ENCODE data around the gene KCNJ11. TPM values are rescaled to one million over a fixed set of nuclear protein-coding genes. Genes with fewer than 3 reads are reported as not detected.

Gene KCNJ11
- polyA plus RNA-seq, 5 donors = 4.4 to 11.9 (median 6.4) TPM

DNA sequence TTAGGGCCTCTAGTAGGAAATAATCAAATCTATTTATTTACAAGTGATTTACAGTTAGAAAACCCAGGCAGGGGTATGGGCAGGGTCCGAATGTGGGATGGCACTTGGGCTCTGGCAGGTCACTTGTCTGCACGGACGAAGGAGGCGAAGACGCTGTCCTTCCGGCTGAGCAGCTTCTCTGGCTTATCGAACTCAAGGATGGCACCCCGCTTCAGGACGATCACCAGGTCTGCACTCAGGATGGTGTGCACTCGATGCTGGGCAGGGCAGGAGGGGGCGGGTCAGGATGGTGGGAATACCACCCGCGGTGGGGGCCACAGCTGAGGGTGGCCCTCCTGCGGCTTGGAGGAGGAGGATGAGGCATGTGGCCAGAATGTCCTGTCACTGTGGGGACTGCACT is 4.4 kb upstream of the KCNJ11 start:
- DNase-seq = no peak

- DNase-seq = no peak
Measured at GRCh38 chr11:17391493-17392355, 3.3 kb upstream of the KCNJ11 start.

DNA sequence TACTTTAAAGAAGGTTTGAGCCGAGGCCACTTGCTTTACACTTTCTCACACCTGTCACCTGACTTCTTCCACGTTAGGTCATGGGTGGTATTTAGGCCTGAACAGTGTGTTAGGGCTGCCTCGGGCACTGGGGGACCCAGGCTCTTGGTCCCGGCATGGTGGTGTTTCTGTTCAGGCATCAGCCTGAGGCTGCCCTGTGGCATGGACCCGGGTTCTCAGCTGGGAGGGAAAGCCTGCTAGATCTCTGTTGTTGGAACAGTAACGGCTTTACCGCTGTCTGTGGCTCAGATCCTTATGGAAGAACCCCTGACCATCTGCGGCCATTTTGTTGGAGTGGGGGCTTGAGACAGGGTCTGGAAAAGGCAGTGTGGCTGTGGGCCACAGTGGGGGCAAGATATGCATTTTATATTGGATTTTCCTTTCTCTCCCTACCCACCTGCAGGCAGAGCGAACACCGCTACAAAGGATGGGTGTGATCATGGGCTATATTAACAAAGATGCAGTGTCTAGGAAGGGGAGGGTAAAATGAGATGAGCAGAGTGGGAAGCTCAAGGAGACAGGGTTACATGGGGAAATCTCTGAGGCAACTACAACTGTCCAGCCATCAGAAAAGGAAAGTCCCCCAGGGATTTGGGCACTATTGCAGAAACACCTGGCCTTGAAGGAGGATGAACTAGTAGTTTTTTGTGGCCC is 1.6 kb upstream of the KCNJ11 start:
- DNase-seq = no peak

DNA sequence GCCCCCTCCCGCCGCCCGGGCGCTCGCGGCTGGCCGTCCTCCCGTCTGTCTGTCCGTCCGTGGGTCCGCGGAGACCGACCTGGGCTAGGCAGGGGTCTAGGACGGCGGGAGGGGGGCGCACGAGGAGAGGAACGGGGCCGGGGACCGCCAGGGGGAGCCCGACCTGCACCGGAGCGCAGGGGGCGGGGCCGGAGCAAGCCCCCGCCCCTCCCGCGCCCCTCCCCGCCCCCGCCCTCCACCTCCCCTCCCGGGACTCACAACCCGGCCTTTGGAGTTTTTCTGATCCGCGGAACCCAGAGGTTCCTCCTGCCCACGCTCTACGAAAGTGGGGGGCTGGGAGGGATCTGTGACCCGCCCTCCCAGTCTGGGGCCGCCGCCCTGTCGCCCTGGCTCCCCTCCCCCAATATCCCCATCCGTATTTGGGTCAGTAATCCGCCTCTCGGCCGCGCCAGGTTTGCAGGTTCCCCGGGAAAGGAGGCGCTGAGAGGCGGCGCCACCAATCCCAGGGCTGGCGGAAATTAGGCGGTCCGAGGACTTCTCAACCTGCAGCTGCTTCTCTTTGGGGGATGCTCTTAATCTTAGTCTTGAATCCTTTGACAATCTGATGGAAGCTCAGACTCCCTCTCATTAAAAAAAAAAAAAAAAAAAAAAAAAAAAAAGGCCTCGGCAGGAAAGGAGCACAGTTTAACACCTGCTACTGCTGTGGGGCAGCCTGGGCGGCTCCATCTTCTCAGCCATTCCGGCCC is 925 bp upstream of the KCNJ11 start:
- peak; percentile 56 to 59 for DNase-seq

GRCh38 chr11:17387811-17388210 is 648 bp downstream of the KCNJ11 start:
- no peak for DNase-seq

DNA sequence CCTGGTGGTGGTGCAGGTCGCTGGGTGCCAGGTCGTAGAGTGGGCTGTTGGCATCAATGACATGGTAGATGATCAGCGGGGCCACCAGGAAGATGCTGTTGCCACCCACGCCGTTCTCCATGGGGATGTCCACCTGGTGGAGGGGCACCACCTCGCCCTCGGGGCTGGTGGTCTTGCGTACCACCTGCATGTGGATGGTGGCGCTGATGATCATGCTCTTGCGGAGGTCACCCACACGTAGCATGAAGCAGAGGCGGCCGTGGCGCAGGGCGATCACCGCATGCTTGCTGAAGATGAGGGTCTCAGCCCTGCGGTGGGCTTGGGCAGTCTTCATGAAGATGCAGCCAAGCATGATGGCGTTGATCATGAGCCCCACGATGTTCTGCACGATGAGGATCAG is 1.2 kb downstream of the KCNJ11 start:
- DNase-seq = no peak

DNA sequence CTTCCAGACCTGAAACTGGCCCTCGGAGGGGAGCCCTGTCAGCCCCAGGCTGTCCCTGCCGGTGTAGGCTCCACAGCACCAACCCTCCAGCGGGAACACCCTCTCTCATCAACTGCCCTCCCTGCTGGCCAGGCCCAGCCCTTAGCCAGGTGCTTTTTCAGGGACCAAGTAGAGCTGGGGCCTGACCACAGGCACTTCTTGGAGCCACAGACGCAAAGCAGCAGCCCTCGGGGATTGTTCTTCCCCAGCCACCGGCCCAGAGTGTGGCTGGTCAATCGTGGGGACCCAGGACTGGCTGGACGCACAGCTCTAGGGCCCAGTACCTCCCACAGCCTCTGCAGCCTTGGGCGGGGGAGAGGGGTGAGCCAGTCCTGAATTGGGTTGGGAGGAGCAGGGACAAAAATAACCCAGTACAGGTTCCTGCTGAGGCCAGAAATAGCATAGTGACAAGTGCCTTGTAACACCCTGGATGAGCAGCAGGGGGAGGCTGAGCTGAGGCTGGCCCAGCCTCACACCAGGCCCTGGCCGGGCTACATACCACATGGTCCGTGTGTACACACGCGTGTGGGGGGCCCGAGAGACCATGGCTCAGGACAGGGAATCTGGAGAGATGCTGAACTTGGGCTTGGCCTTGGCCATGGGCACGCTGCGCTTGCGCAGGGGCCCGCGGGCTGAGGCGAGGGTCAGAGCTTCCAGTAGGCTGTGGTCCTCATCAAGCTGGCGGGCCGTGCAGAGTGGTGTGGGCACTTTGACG is 2.0 kb downstream of the KCNJ11 start:
- DNase-seq = no peak

- DNase-seq = no peak
Measured at GRCh38 chr11:17385926-17386325, 2.5 kb downstream of the KCNJ11 start.

DNA sequence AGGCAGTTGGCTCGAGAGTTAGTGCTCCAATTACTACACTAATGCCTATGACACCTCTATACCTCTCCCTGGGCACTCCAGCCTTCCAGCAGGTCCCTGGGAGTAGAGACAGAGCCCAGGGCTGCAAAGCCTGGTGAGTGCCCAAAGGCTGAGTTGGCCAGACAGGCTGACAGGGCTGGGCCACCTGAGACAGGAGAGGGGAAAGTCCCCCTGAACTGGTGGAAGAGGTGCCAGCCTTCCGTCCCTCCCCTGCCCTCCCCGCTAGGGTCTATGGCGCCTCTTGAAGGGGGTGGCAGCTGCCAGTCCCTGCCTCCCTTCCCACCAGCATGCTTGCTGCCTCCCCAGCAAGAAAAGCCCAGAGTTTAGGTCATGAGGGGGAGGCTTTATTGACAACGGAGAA is 3.0 kb downstream of the KCNJ11 start:
- DNase-seq = no peak

GRCh38 chr11:17384002-17384511 is 4.4 kb downstream of the KCNJ11 start:
- DNase-seq = peak; percentile 58 to 70

DNA sequence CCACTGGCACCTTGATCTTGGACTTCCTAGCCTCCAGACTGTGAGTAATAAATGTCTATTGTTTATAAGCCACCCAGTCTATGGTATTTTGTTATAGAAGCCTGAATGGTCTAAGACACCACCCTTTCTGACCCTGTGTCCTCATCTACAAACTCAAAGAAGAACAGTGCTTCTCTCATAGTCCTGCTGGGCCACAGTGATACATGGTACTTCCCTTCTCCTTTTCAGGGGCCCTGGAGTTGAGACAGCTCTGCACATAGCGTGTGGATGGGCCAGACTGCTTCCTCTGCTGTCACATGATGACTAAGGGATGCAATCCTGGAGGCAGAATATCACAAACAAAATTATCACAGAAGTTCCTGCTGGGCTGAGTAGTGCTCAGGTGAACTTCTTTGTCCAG is 5.0 kb downstream of the KCNJ11 start:
- no peak for DNase-seq

DNA sequence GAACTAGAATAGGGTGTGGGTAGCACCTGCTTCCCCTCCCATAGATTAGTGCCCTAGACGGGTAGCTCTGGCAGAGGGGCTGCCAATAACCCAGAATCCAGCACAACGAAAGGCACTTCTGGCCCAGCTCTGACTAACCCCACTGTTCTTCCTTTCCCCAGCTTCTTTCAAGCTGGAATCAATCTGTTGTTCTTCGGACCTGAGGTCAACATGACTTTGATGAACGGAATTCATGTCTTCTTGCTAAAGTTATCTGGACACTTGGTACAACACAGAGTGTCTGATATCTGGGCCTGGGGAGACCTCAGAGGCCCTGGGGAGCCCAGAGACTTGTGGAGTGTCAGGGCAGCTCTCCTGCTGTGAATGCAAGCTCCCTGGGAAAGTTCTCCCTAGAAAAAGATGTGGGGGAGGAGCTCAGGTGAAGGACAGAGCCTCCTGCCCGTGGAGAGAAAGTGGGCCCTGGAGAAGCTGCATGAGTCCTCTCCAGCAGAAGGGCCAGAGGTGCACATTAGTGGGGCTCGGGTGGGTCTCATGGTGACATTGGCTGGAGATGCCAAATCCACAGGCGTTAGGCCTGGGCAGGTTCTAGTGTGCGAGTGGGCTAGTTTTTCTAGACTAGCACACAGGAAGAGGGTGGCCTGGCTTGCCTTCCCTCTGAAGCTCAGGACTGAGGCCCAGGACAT is 6.3 kb downstream of the KCNJ11 start:
- DNase-seq = no peak

- DNase-seq = no peak
Measured at GRCh38 chr11:17381156-17381555, 7.3 kb downstream of the KCNJ11 start.

DNA sequence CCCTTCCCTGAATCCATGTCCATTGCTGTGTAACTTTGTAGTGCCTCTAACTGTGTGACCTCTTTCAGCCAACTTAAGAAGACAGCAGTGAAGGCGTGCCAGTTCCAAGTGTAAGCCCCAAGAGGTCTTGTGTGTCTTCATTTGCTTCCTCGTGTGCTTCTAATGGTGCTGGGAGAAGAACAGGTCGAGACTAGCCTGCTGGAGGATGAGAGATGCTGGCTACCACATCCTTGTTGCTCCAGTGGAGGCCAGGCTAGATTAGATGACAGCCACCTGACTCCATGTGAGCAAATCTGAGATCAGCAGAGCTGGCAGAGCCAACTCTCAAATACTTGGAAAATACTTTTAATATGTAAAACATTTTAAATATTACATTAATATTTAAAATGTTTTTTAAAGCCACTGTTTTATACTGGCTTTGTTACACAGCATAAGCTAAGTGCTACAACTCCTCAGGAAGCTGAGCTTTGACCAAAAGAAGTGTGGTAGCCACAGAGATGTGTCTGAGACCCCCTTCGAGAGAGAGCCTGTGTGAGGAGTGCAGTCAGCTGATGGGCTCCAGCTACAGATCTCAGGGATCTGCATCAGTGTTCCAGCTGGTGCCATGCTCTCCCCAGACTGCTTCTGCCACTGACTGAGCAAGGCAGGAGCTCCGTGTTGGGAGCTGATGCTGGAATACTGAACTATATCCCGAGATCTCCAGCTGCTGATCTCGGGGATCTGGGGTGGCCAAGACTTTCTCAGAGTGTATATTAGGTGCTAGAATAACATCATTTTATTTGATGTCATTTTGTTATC is 8.9 kb downstream of the KCNJ11 start:
- DNase-seq = no peak

DNA sequence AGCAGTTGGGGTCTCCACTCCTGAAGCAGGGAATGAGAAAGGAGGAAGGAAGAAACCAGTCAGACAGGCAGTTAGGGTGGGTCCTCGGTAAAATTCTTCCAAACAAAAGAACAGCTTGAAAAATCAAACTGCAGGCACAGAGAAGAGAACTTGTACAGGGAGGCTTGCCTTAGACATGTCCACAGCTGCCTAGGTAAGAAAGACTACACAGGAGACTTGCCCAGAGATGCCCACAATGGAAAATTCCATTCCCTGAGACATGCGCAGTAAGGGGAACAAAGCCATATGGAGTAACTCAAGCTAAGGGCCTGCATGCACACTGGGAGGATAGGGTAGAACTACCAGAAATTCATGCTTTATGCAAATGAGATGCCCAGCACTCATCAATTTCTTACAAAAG is 9.8 kb downstream of the KCNJ11 start:
- no peak for DNase-seq

GRCh38 chr11:17376493-17376892 is 12.0 kb downstream of the KCNJ11 start:
- no peak for DNase-seq

DNA sequence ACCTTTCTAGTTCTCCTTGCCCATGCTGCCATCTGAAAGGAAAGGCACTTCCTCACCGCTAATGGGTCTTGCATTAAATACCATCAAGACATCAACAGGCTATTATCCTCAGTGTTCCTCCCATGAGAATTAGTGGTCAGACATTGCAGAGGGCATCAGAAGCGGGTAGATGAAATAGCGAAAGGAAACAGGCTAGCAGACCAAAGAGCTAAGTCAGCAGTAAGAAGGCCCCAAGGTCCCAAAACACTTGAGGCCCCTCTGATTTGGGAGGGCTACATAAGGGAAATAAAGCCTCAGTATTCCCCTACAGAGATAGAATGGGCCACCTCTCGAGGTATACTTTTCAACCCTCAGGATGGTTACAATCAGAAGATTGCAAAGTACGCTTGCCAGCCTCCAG is 12.9 kb downstream of the KCNJ11 start:
- DNase-seq = no peak

DNA sequence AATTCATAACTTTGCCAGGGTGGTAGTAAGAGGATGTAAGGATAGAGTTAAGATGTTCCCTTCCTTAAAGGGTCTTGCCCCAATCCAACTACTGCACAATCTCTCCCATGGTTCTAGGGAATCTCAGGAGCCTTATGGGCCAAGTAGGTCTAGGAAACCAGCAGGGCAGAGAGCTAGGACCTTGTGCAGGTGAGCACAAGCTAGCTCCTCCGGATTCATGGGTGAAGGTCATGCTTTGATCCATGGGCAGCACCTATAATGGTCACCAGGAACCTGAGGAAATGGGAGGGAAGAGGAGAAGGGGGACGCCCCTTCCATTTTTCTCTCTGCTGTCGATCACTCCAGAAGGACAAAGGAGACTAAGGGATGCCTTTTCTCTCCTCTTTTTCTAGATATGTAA is 16.8 kb downstream of the KCNJ11 start:
- DNase-seq = no peak

- no peak for DNase-seq
Measured at GRCh38 chr11:17369684-17370243, 18.7 kb downstream of the KCNJ11 start.

DNA sequence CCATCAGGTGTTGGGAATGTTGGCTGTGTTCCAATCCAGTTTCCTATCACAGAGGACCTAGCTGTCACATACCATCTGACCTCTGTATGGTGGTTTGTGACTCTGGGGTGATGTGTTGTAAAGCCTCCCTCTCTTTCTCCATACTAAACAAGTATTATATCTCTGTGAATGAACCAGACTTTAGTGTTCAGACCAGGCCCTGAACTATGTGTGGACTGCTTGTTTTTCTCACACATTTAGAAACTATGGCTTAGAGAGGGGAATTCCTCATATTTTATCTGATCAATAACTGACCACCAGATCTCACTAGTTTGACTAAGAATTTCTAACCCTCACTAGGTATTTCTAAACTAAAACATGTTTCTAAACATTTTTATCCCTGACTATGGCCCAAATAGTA is 19.4 kb downstream of the KCNJ11 start:
- DNase-seq = no peak

Measured in right lung (tissue), 5 donors.